ENCODE measurements around the gene ASAP2. TPM values are rescaled to one million over a fixed set of nuclear protein-coding genes. Genes with fewer than 3 reads are reported as not detected.

ASAP2 gene
- total RNA-seq, 2 donors from 2014 or later, result 9.2 to 17.8 TPM

DNA sequence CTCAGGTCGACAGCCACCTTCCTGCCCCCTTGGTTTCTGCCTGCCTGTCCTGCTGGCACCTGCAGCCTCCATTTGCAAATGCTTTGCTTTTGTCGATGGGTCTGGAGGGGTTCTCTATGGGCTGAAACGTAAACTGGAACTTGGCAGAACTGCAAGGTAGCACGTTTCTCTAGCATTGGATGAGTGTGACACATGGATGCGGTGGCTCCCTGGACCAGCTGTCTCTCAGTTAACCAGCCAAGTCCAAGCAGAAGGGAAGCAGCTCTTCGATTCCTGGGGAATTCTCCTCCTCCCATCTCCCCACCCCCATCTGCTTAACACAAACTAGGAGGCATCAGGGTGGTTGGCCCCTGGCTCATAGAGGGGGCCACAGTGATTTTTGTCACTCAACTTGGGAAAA lies 159.4 kb downstream of the ASAP2 start:
- H3K27me3 ChIP-seq (replicated peaks; ENCODE audit: insufficient read depth), result no peaks in the 10 kb centered on the region
- no peak overlapping the region for H3K4me3 ChIP-seq
- H3K4me1 ChIP-seq (replicated peaks), result no peaks in the 10 kb centered on the region
- WGBS, result 83% methylated on average over 6 of the region's 6 CpGs
- no peak for TF ChIP-seq POLR2A (IDR thresholded peaks at IDR 0.05)
- TF ChIP-seq, protein P1, sequence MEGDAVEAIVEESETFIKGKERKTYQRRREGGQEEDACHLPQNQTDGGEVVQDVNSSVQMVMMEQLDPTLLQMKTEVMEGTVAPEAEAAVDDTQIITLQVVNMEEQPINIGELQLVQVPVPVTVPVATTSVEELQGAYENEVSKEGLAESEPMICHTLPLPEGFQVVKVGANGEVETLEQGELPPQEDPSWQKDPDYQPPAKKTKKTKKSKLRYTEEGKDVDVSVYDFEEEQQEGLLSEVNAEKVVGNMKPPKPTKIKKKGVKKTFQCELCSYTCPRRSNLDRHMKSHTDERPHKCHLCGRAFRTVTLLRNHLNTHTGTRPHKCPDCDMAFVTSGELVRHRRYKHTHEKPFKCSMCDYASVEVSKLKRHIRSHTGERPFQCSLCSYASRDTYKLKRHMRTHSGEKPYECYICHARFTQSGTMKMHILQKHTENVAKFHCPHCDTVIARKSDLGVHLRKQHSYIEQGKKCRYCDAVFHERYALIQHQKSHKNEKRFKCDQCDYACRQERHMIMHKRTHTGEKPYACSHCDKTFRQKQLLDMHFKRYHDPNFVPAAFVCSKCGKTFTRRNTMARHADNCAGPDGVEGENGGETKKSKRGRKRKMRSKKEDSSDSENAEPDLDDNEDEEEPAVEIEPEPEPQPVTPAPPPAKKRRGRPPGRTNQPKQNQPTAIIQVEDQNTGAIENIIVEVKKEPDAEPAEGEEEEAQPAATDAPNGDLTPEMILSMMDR (IDR thresholded peaks at IDR 0.05), result no peak
- no peak for TF ChIP-seq POLR2AphosphoS5 (IDR thresholded peaks at IDR 0.05)
- H3K36me3 ChIP-seq, result no peaks in the 10 kb centered on the region
- no peak overlapping the region for H3K27ac ChIP-seq
- intact Hi-C loops (cut with DNase I), result no loop called here
- DNase-seq (ENCODE audit: low spot score), result no peak
- no peaks in the 10 kb centered on the region for H3K9me3 ChIP-seq

DNA sequence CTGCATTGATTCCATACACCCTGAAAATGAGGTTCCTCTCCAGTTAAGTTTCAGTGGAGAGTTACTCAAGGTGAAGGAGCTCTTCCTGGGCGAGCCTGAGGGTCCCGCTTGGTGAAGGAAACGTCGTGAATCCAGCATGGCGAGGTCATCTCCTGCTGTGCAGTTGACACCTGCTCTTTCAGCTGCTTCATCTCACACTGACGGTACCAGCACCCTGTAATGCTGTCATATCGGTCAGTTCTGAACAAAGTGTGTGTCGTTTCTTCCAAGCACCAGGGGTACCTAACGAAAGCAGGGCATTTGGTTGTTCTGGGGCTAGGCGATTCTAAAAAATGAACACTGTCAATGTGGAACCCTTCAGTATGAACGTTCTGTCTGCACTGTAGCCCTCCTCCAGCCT lies 164.1 kb downstream of the ASAP2 start:
- 91% methylated on average over 11 of the region's 11 CpGs for WGBS
- Histone ChIP-seq H3K4me1 (replicated peaks) (no peaks in the 10 kb centered on the region), H3K36me3 (no peaks in the 10 kb centered on the region), H3K27ac (no peak overlapping the region), H3K9me3 (no peaks in the 10 kb centered on the region), H3K4me3 (no peak overlapping the region), H3K27me3 (replicated peaks; ENCODE audit: insufficient read depth) (no peaks in the 10 kb centered on the region)
- TF ChIP-seq POLR2A (IDR thresholded peaks at IDR 0.05) (no peak), POLR2AphosphoS5 (IDR thresholded peaks at IDR 0.05) (no peak)
- TF ChIP-seq, protein P1 (IDR thresholded peaks at IDR 0.05), result no peak
- intact Hi-C loops (cut with DNase I), result no loop called here
- DNase-seq (ENCODE audit: low spot score), result no peak

DNA sequence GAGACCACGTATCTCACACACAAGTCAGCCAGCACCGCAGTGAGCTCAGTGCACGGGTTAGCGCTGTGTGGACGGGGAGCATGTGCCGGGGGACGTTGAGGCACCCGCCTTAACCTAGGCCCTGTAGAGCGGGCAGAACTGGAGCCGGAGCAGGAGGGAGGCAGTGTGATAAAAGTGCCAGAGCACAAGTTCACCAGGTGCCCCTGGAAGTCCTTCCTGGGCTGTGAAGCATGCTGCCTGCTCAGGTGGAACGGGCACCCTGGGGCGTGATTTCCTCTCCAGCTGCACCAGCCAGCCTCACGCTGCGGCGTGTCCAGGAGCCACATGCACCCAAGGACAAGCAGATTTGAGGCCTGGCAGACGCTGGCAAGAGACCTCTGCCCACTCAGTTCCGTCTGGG lies 166.4 kb downstream of the ASAP2 start:
- H3K4me3 ChIP-seq, result no peak overlapping the region
- H3K36me3 ChIP-seq, result no peaks in the 10 kb centered on the region
- intact Hi-C loops (cut with DNase I), result no loop called here
- 97% methylated on average over 17 of the region's 17 CpGs for WGBS
- no peak for DNase-seq (ENCODE audit: low spot score)
- no peaks in the 10 kb centered on the region for H3K27me3 ChIP-seq (replicated peaks; ENCODE audit: insufficient read depth)
- no peaks in the 10 kb centered on the region for H3K4me1 ChIP-seq (replicated peaks)
- no peak overlapping the region for H3K27ac ChIP-seq
- no peaks in the 10 kb centered on the region for H3K9me3 ChIP-seq
- TF ChIP-seq POLR2A (IDR thresholded peaks at IDR 0.05) (no peak), POLR2AphosphoS5 (IDR thresholded peaks at IDR 0.05) (no peak)
- TF ChIP-seq, protein P1 (IDR thresholded peaks at IDR 0.05), result no peak

DNA sequence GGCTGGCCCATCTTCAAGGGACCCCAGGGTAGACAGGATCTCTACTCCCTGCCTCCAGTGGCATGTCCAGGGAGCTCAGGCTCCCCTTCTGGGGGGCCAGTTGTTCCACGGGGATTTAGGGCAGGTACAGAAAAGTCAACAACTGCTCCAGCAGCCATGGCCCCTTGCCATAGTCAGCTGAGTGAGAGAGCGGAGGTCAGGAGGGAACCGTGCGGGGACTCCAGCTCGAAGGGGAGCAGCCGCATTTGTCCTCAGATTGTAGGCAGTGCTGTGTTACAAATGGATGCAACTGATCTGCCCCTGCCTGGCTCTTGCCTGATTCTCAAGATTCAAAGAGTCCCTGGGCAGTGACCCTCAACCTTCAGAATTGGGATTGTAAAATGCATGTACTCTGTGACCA lies 166.9 kb downstream of the ASAP2 start:
- WGBS, result 88% methylated on average over 6 of the region's 6 CpGs
- Histone ChIP-seq H3K9me3 (no peaks in the 10 kb centered on the region), H3K4me1 (replicated peaks) (no peaks in the 10 kb centered on the region), H3K36me3 (no peaks in the 10 kb centered on the region), H3K27me3 (replicated peaks; ENCODE audit: insufficient read depth) (no peaks in the 10 kb centered on the region), H3K27ac (no peak overlapping the region), H3K4me3 (no peak overlapping the region)
- intact Hi-C loops (cut with DNase I), result no loop called here
- no peak for TF ChIP-seq POLR2A (IDR thresholded peaks at IDR 0.05)
- TF ChIP-seq POLR2AphosphoS5 (IDR thresholded peaks at IDR 0.05), result no peak
- TF ChIP-seq, protein P1 (IDR thresholded peaks at IDR 0.05), result no peak
- DNase-seq (ENCODE audit: low spot score), result no peak

DNA sequence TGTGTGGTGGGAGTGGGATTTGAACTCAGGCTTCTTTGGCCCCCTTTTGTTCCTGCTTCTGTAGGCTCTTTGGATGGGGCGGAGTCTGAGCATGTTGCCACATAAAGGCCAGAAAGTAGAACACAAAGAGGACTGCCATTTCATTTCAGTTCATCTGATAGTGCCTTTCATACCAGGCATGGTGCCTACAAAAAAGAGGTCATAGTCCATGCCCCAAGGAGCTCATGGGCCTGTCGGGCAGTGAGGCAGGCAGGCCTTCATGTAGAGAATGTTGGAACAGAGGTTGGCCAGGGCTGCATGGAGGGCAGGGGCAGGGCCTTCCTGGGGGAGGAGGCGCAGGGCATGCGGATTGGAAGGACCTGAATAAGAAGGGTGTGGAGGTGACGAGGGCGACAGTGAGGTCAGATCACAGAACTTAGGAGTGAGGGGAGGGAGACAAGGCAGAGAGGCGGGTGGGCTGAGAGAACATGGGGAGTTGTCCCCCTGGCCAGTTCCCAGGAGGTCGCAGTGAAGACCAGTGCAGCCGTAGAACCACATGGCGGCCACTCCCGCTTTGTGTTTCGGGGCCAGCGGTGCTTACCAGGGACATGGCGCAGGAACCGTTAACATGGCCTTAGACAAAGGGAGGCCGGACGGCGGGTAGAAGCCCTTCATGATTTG lies 167.6 kb downstream of the ASAP2 start:
- 96% methylated on average over 18 of the region's 18 CpGs for WGBS

More for the DNA sequence above, 167.6 kb downstream of the ASAP2 start:
- TF ChIP-seq POLR2A (IDR thresholded peaks at IDR 0.05) (no peak), POLR2AphosphoS5 (IDR thresholded peaks at IDR 0.05) (no peak)
- no peaks in the 10 kb centered on the region for H3K9me3 ChIP-seq
- H3K27me3 ChIP-seq (replicated peaks; ENCODE audit: insufficient read depth), result no peaks in the 10 kb centered on the region
- no peak for DNase-seq (ENCODE audit: low spot score)
- no peaks in the 10 kb centered on the region for H3K4me1 ChIP-seq (replicated peaks)
- no peaks in the 10 kb centered on the region for H3K36me3 ChIP-seq
- no peak overlapping the region for H3K4me3 ChIP-seq
- no peak overlapping the region for H3K27ac ChIP-seq
- intact Hi-C loops (cut with DNase I), result no loop called here
